K562 (cell line): Measurements from ENCODE around the gene HIRIP3. TPM values are rescaled to one million over a fixed set of nuclear protein-coding genes. Genes with fewer than 3 reads are reported as not detected.

Source experiments
- ATAC-seq: fragments of 200-7000 bp; cut with Tn5 transposase; 3 replicates; pipeline ENCODE4 v1.9.1; 2020; ENCODE audit warnings: moderate library complexity
- BruUV-seq: library from RNA; stranded (reverse); fragments of 400-500 nt; replicated peaks from 2 replicates; lab custom pipeline; 2021; lab: Mats Ljungman, UMichigan
- CTCF ChIA-PET: fragments of 300-600 bp; formaldehyde crosslinking; extraction: SDS; loops from one replicate; lab custom pipeline; 2021; ENCODE audit warnings: low intra/inter-chr PET ratio; lab: Yijun Ruan, JAX
- POLR2A ChIA-PET: fragments of 300-600, 350-650 bp; sonication (Branson Sonifier 250); formaldehyde crosslinking; extraction: SDS; loops from one replicate; lab custom pipeline; 2021; ENCODE audit warnings: antibody characterized with exemption, inconsistent platforms; lab: Yijun Ruan, JAX
- DNase-seq, 4 experiments: peaks; one replicate each; pipeline versions ENCODE4 v3.0.0 to v3.0.0-alpha.2; 2011 to 2018; ENCODE audit warnings: low spot score in 3 of 4, mixed read lengths in 3 of 4; ENCODE audit errors: extremely low read depth in 1 of 4
- FAIRE-seq: peaks from 2 replicates; lab custom pipeline; 2011; peaks lifted over from hg19 to GRCh38; lab: Jason Lieb, UNC
- H2AFZ ChIP-seq: 2 replicates; pipeline ENCODE4 v1.6.0; 2011; ENCODE audit warnings: low read depth, low read length, control low read depth, inconsistent platforms
- H3K27ac ChIP-seq: fragments of 200-600 bp; 3 replicates; pipeline ENCODE4 v1.8.0; 2011; ENCODE audit warnings: low read depth, mild to moderate bottlenecking, control low read depth, inconsistent platforms, low read length, moderate library complexity, mixed read lengths; ENCODE audit errors: extremely low read depth
- H3K27me3 ChIP-seq, 2 experiments: fragments of 300-600 bp in 1 of 2; 2 replicates in 1 of 2; 3 replicates in 1 of 2; pipeline versions ENCODE4 v1.6.0 to v1.8.0; 2011; ENCODE audit warnings: inconsistent platforms in 2 of 2, low read length in 2 of 2, mild to moderate bottlenecking in 1 of 2, mixed read lengths in 1 of 2, moderate library complexity in 1 of 2; ENCODE audit not compliant: control insufficient read depth in 2 of 2, insufficient read depth in 2 of 2
- H3K36me3 ChIP-seq: fragments of 300-600 bp; 3 replicates; pipeline ENCODE4 v1.8.0; 2011; ENCODE audit warnings: mild to moderate bottlenecking, low read length, inconsistent platforms; ENCODE audit not compliant: control insufficient read depth, insufficient read depth
- H3K4me1 ChIP-seq, 2 experiments: fragments of 200-600 bp in 1 of 2; replicated peaks in 1 of 2; 2 replicates in 1 of 2; 3 replicates in 1 of 2; pipeline versions ENCODE4 v1.5.1 to v1.8.0; 2011; ENCODE audit warnings: inconsistent platforms in 2 of 2, low read length in 2 of 2, mild to moderate bottlenecking in 1 of 2, mixed read lengths in 1 of 2, moderate library complexity in 1 of 2; ENCODE audit not compliant: control insufficient read depth in 2 of 2, insufficient read depth in 2 of 2
- H3K4me2 ChIP-seq: 2 replicates; pipeline ENCODE4 v1.6.1; 2011; ENCODE audit warnings: low read length, control low read depth, inconsistent platforms, mixed read lengths; ENCODE audit not compliant: insufficient read depth
- H3K4me3 ChIP-seq: fragments of 200-600 bp; sonication (generic), shearing (Covaris generic); 2 replicates; pipeline ENCODE4 v1.5.1; 2016; ENCODE audit warnings: control low read depth, inconsistent platforms
- H3K79me2 ChIP-seq: fragments of 200-600 bp; 3 replicates; pipeline ENCODE4 v1.8.0; 2011; ENCODE audit warnings: low read length, inconsistent platforms; ENCODE audit not compliant: control insufficient read depth, insufficient read depth
- H3K9ac ChIP-seq, 2 experiments: 2 replicates each; pipeline versions ENCODE4 v1.6.0 to v1.6.1; 2011; ENCODE audit warnings: low read depth in 2 of 2, low read length in 2 of 2, control low read depth in 1 of 2, inconsistent platforms in 1 of 2, mild to moderate bottlenecking in 1 of 2, mixed read lengths in 1 of 2; ENCODE audit not compliant: insufficient read depth in 1 of 2
- H3K9me1 ChIP-seq: one replicate; pipeline ENCODE4 v1.6.0; 2011; ENCODE audit warnings: inconsistent platforms, mild to moderate bottlenecking, low read length, moderate library complexity; ENCODE audit not compliant: control insufficient read depth, insufficient read depth
- H3K9me3 ChIP-seq: replicated peaks from 2 replicates; pipeline ENCODE4 v1.5.1; 2011; ENCODE audit warnings: low read depth, low read length, inconsistent platforms; ENCODE audit not compliant: control insufficient read depth, insufficient read depth
- H4K20me1 ChIP-seq: replicated peaks from 2 replicates; pipeline ENCODE4 v1.6.1; 2011; ENCODE audit warnings: low read length, inconsistent platforms, mixed read lengths; ENCODE audit not compliant: control insufficient read depth, insufficient read depth
- ARID1B ChIP-seq: fragments of 450-650 bp; IDR thresholded peaks from 2 replicates; pipeline ENCODE4 v1.6.1; 2016; ENCODE audit warnings: antibody characterized with exemption, mild to moderate bottlenecking, inconsistent platforms
- BHLHE40 ChIP-seq: IDR thresholded peaks from 2 replicates; pipeline ENCODE4 v1.6.1; 2011; ENCODE audit warnings: low read length, improper control_type of control experiment
- CBFA2T2 ChIP-seq: fragments of 450-650 bp; conservative IDR thresholded peaks from 2 replicates; pipeline ENCODE4 v1.6.1; 2017; ENCODE audit warnings: mild to moderate bottlenecking
- CBFA2T3 ChIP-seq: fragments of 450-650 bp; IDR thresholded peaks from 2 replicates; pipeline ENCODE4 v1.6.1; 2017
- DNMT1 ChIP-seq: fragments of 450-650 bp; IDR thresholded peaks from 2 replicates; pipeline ENCODE4 v1.6.1; 2016; ENCODE audit warnings: antibody characterized with exemption, mild to moderate bottlenecking
- DPF2 ChIP-seq: fragments of 450-650 bp; IDR thresholded peaks from 2 replicates; pipeline ENCODE4 v1.6.1; 2016
- HDAC1 ChIP-seq, 2 experiments: fragments of 450-650 bp; IDR thresholded peaks; 2 replicates each; pipeline ENCODE4 v1.6.1; 2016 to 2017; ENCODE audit warnings: inconsistent platforms in 1 of 2, mild to moderate bottlenecking in 1 of 2, moderate library complexity in 1 of 2
- MAFK ChIP-seq: IDR thresholded peaks from 2 replicates; pipeline ENCODE4 v1.6.1; 2011; ENCODE audit warnings: low read length, improper control_type of control experiment
- RFX1 ChIP-seq: fragments of 450-650 bp; IDR thresholded peaks from 2 replicates; pipeline ENCODE4 v1.6.1; 2016; ENCODE audit warnings: mild to moderate bottlenecking, moderate library complexity
- SOX6 ChIP-seq: fragments of 450-650 bp; IDR thresholded peaks from 2 replicates; pipeline ENCODE4 v1.6.1; 2014; ENCODE audit warnings: mild to moderate bottlenecking
- TAL1 ChIP-seq: fragments of 450-650 bp; IDR thresholded peaks from 2 replicates; pipeline ENCODE4 v1.6.1; 2016; ENCODE audit warnings: mild to moderate bottlenecking
- TCF3 ChIP-seq: sonication (generic); formaldehyde crosslinking; IDR thresholded peaks from 2 replicates; pipeline ENCODE4 v1.4.0; 2020; ENCODE audit warnings: mild to moderate bottlenecking, missing genetic modification reagents
- TEAD4 ChIP-seq, 2 experiments: sonication (generic) in 1 of 2; formaldehyde crosslinking in 1 of 2; IDR thresholded peaks; 2 replicates each; pipeline versions ENCODE4 v1.6.1 to v1.8.0; 2012 to 2022; ENCODE audit warnings: borderline replicate concordance in 1 of 2, inconsistent platforms in 1 of 2, low read length in 1 of 2, mild to moderate bottlenecking in 1 of 2, missing genetic modification reagents in 1 of 2
- WGBS: fragments of 100-300 bp; shearing (Covaris generic); methylation state at CpG from one replicate; pipeline ENCODE4 v1.1.6; 2016; ENCODE audit warnings: low coverage, mixed read lengths; ENCODE audit not compliant: insufficient coverage; ENCODE audit errors: missing lambda C conversion rate; 5-methylcytosine and 5-hydroxymethylcytosine counted together
- in situ Hi-C: fragments of 300-500 bp; cut with MboI; formaldehyde crosslinking; loops from 4 replicates; pipeline ENCODE4 v1.15.0; 2018; ENCODE audit warnings: inconsistent platforms, mixed read lengths
- intact Hi-C: fragments of 100-400 bp; cut with micrococcal nuclease; formaldehyde crosslinking; loops from 2 replicates; pipeline ENCODE4 v1.14.2; 2022
- polyA plus RNA-seq, 8 experiments: library from polyadenylated mRNA; depleted of rRNA in 4 of 8; stranded (reverse) in 5 of 8; unstranded in 3 of 8; fragments of >200 nt; fragmentation: Nextera tagmentation in 2 of 8; fragmentation: Illumina TruSeq in 1 of 8; extraction: Ambion mirVana in 2 of 8; extraction: Trizol in 1 of 8; gene quantifications; 2 replicates each; pipeline versions ENCODE4 v1.2.1 to v1.2.3, GENCODE V29; 2011 to 2014; ENCODE audit warnings: inconsistent platforms in 1 of 8, missing spikeins in 1 of 8
- total RNA-seq, 7 experiments: library from RNA; depleted of rRNA in 6 of 7; stranded (reverse); fragments of >200 nt in 6 of 7; fragmentation: Illumina TruSeq in 2 of 7; extraction: Trizol in 2 of 7; gene quantifications; 2 replicates each; pipeline versions ENCODE4 v1.2.1 to v1.2.3, GENCODE V29; 2011 to 2021; ENCODE audit warnings: low replicate concordance in 1 of 7

Gene HIRIP3
- total and polyA plus RNA-seq, 9 of the 15 experiments (the other 6 are each of a cell fraction or from before 2014, with no cell fraction given): 3.3 to 38.2 (median 18.2) TPM

DNA sequence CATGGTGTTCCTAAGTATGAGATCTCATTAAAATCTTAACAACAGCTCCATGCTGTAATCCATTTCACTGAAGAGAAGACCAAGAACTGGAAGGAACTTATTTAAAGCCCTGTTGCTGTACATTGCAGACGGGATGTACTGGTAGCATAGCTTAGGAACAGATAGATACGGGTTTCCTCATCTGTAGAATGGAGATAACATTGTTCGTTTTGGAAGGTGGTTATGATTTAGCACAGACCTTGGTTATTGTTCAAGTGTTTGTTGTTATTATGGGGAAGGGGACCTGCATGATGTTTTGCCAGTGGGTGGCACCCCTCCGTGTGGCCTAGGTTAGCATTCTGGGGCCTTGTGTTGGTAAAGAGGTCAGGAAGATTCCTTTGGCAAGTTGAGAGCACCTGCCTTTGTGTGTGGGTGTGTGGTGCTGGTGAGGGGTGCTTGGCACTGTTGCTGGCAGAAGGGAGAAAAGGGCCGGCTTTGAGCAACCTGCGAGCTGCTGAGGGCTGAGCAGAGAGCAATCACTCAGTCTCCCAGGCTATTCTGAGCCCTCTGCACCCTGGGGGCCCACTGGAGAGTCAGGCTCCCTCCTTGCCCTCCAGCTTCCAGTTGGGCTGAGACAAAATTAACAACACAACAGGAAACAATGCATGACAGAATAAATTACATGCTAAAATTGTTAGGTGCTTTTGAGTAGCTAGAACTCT lies 19.5 kb downstream of the HIRIP3 start:
- in situ Hi-C loops (no loop called here), intact Hi-C loops (no loop called here)
- DNase-seq: peak in 1 of 4 experiments; percentile 30
- Histone ChIP-seq H3K9ac (peak overlapping the region; percentile 82; a peak in 3 of 4 replicates), H3K4me2 (peak overlapping the region; percentile 87), H3K9me3 (no peaks in the 10 kb centered on the region; the same call in 1 of the 2 replicates), H3K9me1 (peaks cover 3% of the 10 kb centered on the region), H3K4me3 (peak overlapping the region; percentile 71; the same call in 1 of the 2 replicates), H3K4me1 (peaks cover 26 to 30% of the 10 kb centered on the region in 2 experiments; a peak in 4 of 5 replicates), H2AFZ (no peak overlapping the region), H3K27ac (no peak overlapping the region), H3K79me2 (peaks cover 36% of the 10 kb centered on the region), H4K20me1 (peaks cover 26% of the 10 kb centered on the region), H3K36me3 (peaks cover 59% of the 10 kb centered on the region), H3K27me3 (no peaks in the 10 kb centered on the region)
- FAIRE-seq: peak; percentile 65
- ChIA-PET CTCF (no interaction called here), POLR2A (interaction anchor here (0.9 to 3.2 kb wide), 6 partner anchors 10 to 16 kb away, joined by 3 to 22 read pairs (median 12); partner anchors contain the start of gene TMEM219)
- WGBS: 8% methylated on average over 6 of the region's 6 CpGs
- no TSS peak for BruUV-seq
- ATAC-seq: no peak
- TF ChIP-seq BHLHE40: no peak
- peak; percentile 44; the same call in 1 of the 2 replicates for TF ChIP-seq TCF3 (CRISPR knock-in tag)
- TF ChIP-seq CBFA2T2: 0 out of 2 replicates have a peak, but pooled peaks have one; percentile 10
- TF ChIP-seq DNMT1: no peak
- no peak for TF ChIP-seq RFX1
- TF ChIP-seq TAL1: peak; percentile 56; the same call in 1 of the 2 replicates
- TF ChIP-seq HDAC1 (IDR thresholded peaks at IDR 0.05): 0 out of 4 replicates have a peak, but pooled peaks of 1 of the 2 experiments have one; percentile 12
- 0 out of 2 replicates have a peak, but pooled peaks have one; percentile 13 for TF ChIP-seq DPF2
- TF ChIP-seq TEAD4 (IDR thresholded peaks at IDR 0.05; ENCODE audit: low read length): peak; percentile 45; the same call in 1 of the 2 replicates
- TF ChIP-seq TEAD4 (CRISPR knock-in tag; IDR thresholded peaks at IDR 0.05; ENCODE audit: borderline replicate concordance): no peak
- TF ChIP-seq SOX6: peak; percentile 90
- no peak for TF ChIP-seq MAFK
- TF ChIP-seq ARID1B: peak; percentile 57
- TF ChIP-seq CBFA2T3: peak; percentile 72
